IMR-90 (cell line): ENCODE measurements around the gene SELENOM. TPM values are rescaled to one million over a fixed set of nuclear protein-coding genes. Genes with fewer than 3 reads are reported as not detected.

Source experiments
- ATAC-seq: fragments of 200-7000 bp; cut with Tn5 transposase; 2 replicates; pipeline ENCODE4 v1.9.1; 2020; ENCODE audit warnings: low read depth, mild to moderate bottlenecking, moderate library complexity
- BruUV-seq: library from RNA; stranded (reverse); fragments of 400-500 nt; replicated peaks from 2 replicates; lab custom pipeline; 2021; lab: Mats Ljungman, UMichigan
- CTCF ChIA-PET: fragments of 300-600 bp; formaldehyde crosslinking; extraction: SDS; loops from one replicate; lab custom pipeline; 2021; ENCODE audit warnings: antibody characterized with exemption; lab: Yijun Ruan, JAX
- POLR2A ChIA-PET: fragments of 300-600 bp; sonication (Branson Sonifier 250); formaldehyde crosslinking; loops from one replicate; lab custom pipeline; 2022; ENCODE audit warnings: antibody characterized with exemption; ENCODE audit not compliant: unreplicated experiment; lab: Charles Lee
- DNase-seq: peaks from one replicate; pipeline ENCODE4 v3.0.0; 2013
- H2AFZ ChIP-seq: replicated peaks from 2 replicates; pipeline ENCODE3; 2013; ENCODE audit warnings: low read length, mild to moderate bottlenecking; ENCODE audit not compliant: poor library complexity
- H2AK5ac ChIP-seq: 2 replicates; pipeline ENCODE4 v1.6.1; 2013; ENCODE audit warnings: low read depth, low read length, inconsistent platforms
- H2AK9ac ChIP-seq: replicated peaks from 2 replicates; pipeline ENCODE3; 2013; ENCODE audit warnings: mild to moderate bottlenecking, low read depth, low read length, moderate library complexity; ENCODE audit not compliant: poor library complexity
- H2BK120ac ChIP-seq: 2 replicates; pipeline ENCODE4 v1.6.1; 2013; ENCODE audit warnings: low read depth, low read length, inconsistent platforms
- H2BK15ac ChIP-seq: 3 replicates; pipeline ENCODE4 v1.6.1; 2013; ENCODE audit warnings: low read depth, low read length, inconsistent platforms
- H2BK20ac ChIP-seq: 2 replicates; pipeline ENCODE4 v1.6.1; 2013; ENCODE audit warnings: low read depth, mild to moderate bottlenecking, inconsistent platforms, low read length, moderate library complexity
- H2BK5ac ChIP-seq: 2 replicates; pipeline ENCODE4 v1.6.1; 2013; ENCODE audit warnings: mild to moderate bottlenecking, low read depth, low read length, inconsistent platforms; ENCODE audit not compliant: poor library complexity, severe bottlenecking
- H3K14ac ChIP-seq: replicated peaks from 2 replicates; pipeline ENCODE4 v1.6.1; 2013; ENCODE audit warnings: low read depth, low read length, inconsistent platforms
- H3K18ac ChIP-seq: 2 replicates; pipeline ENCODE4 v1.6.1; 2013; ENCODE audit warnings: low read depth, low read length, control low read depth
- H3K23ac ChIP-seq: 2 replicates; pipeline ENCODE4 v1.6.1; 2013; ENCODE audit warnings: low read depth, low read length, inconsistent platforms
- H3K27ac ChIP-seq: 2 replicates; pipeline ENCODE4 v1.5.1; 2013; ENCODE audit warnings: mild to moderate bottlenecking, control low read depth, low read length; ENCODE audit not compliant: insufficient read depth
- H3K27me3 ChIP-seq: 2 replicates; pipeline ENCODE4 v1.6.1; 2013; ENCODE audit warnings: low read length; ENCODE audit not compliant: control insufficient read depth, insufficient read depth
- H3K36me3 ChIP-seq: 2 replicates; pipeline ENCODE4 v1.6.1; 2013; ENCODE audit warnings: low read length, mixed read lengths; ENCODE audit not compliant: control insufficient read depth, insufficient read depth
- H3K4ac ChIP-seq: 2 replicates; pipeline ENCODE4 v1.6.1; 2013; ENCODE audit warnings: low read depth, low read length, inconsistent platforms
- H3K4me1 ChIP-seq: 2 replicates; pipeline ENCODE4 v1.6.1; 2013; ENCODE audit warnings: low read length, mixed read lengths; ENCODE audit not compliant: control insufficient read depth, insufficient read depth
- H3K4me2 ChIP-seq: 2 replicates; pipeline ENCODE4 v1.6.1; 2013; ENCODE audit warnings: low read depth, mild to moderate bottlenecking, control low read depth, low read length, moderate library complexity
- H3K4me3 ChIP-seq: 2 replicates; pipeline ENCODE4 v1.5.1; 2013; ENCODE audit warnings: low read depth, mild to moderate bottlenecking, control low read depth, low read length, moderate library complexity; ENCODE audit not compliant: insufficient read depth
- H3K56ac ChIP-seq: 2 replicates; pipeline ENCODE4 v1.6.1; 2013; ENCODE audit warnings: low read length, inconsistent platforms; ENCODE audit not compliant: insufficient read depth; ENCODE audit errors: extremely low read depth
- H3K79me1 ChIP-seq, 2 experiments: 2 replicates each; pipeline ENCODE4 v1.6.1; 2013; ENCODE audit warnings: low read length in 2 of 2, inconsistent platforms in 1 of 2, low read depth in 1 of 2
- H3K9ac ChIP-seq: 2 replicates; pipeline ENCODE4 v1.6.1; 2013; ENCODE audit warnings: low read depth, low read length, control low read depth
- H3K9me1 ChIP-seq: 2 replicates; pipeline ENCODE4 v1.6.1; 2013; ENCODE audit warnings: low read length, inconsistent platforms; ENCODE audit not compliant: insufficient read depth
- H3K9me3 ChIP-seq: 2 replicates; pipeline ENCODE4 v1.6.1; 2013; ENCODE audit warnings: low read length; ENCODE audit not compliant: control insufficient read depth, insufficient read depth
- H4K20me1 ChIP-seq: 2 replicates; pipeline ENCODE4 v1.6.1; 2013; ENCODE audit warnings: low read length, inconsistent platforms; ENCODE audit not compliant: insufficient read depth
- H4K5ac ChIP-seq: 2 replicates; pipeline ENCODE4 v1.6.1; 2013; ENCODE audit warnings: mild to moderate bottlenecking, low read depth, low read length, control low read depth
- H4K8ac ChIP-seq, 2 experiments: 2 replicates each; pipeline ENCODE4 v1.6.1; 2013; ENCODE audit warnings: low read depth in 2 of 2, low read length in 2 of 2, control low read depth in 1 of 2, inconsistent platforms in 1 of 2
- H4K91ac ChIP-seq: 2 replicates; pipeline ENCODE4 v1.6.1; 2013; ENCODE audit warnings: low read depth, low read length, inconsistent platforms; ENCODE audit not compliant: insufficient read depth
- CEBPB ChIP-seq: IDR thresholded peaks from 2 replicates; pipeline ENCODE4 v1.6.1; 2012; ENCODE audit warnings: low read depth, low read length, improper control_type of control experiment
- CHD1 ChIP-seq: IDR thresholded peaks from 2 replicates; pipeline ENCODE4 v1.6.1; 2012; ENCODE audit warnings: low read depth, low read length, improper control_type of control experiment
- CTCF ChIP-seq: conservative IDR thresholded peaks from 2 replicates; pipeline ENCODE4 v1.5.1; 2012; ENCODE audit warnings: mild to moderate bottlenecking, low read depth, low read length, improper control_type of control experiment
- MAZ ChIP-seq: IDR thresholded peaks from 2 replicates; pipeline ENCODE4 v1.6.1; 2012; ENCODE audit warnings: low read depth, mild to moderate bottlenecking, low read length, improper control_type of control experiment, moderate library complexity, borderline replicate concordance
- NFE2L2 ChIP-seq: fragments of 150-350 bp; IDR thresholded peaks from 2 replicates; pipeline ENCODE4 v1.6.1; 2016; ENCODE audit warnings: low read depth, mild to moderate bottlenecking, low read length
- RAD21 ChIP-seq: IDR thresholded peaks from 2 replicates; pipeline ENCODE4 v1.6.1; 2012; ENCODE audit warnings: low read length, improper control_type of control experiment
- WGBS, 2 experiments: methylation state at CpG; one replicate each; pipeline versions ENCODE4 v1.1.5 to v1.1.7; 2013; ENCODE audit warnings: missing lambda C conversion rate in 2 of 2; ENCODE audit not compliant: insufficient read length in 1 of 2; ENCODE audit errors: extremely low coverage in 2 of 2; 5-methylcytosine and 5-hydroxymethylcytosine counted together
- dilution Hi-C: fragments of 300-500 bp; cut with HindIII; formaldehyde crosslinking; loops from one replicate; pipeline ENCODE4 v1.14.3; 2018; ENCODE audit warnings: low sequenced_read_pairs; ENCODE audit not compliant: unreplicated experiment
- in situ Hi-C: fragments of 300-500 bp; cut with MboI; formaldehyde crosslinking; loops from 3 replicates; pipeline ENCODE4 v1.14.3; 2019; ENCODE audit warnings: low sequenced_read_pairs, inconsistent platforms, mixed read lengths
- intact Hi-C: fragments of 100-400 bp; cut with micrococcal nuclease; formaldehyde crosslinking; loops from 2 replicates; pipeline ENCODE4 v1.10.0; 2022
- polyA plus RNA-seq, 3 experiments: library from polyadenylated mRNA; depleted of rRNA; stranded (reverse); fragments of >200 nt; gene quantifications; 2 replicates each; pipeline ENCODE4 v1.2.3, GENCODE V29; 2012; ENCODE audit warnings: low replicate concordance in 1 of 3
- total RNA-seq: library from RNA; depleted of rRNA; stranded (reverse); fragments of >200 nt; gene quantifications from 2 replicates; pipeline ENCODE4 v1.2.3, GENCODE V29; 2012

SELENOM gene
- total and polyA plus RNA-seq, 2 of the 4 experiments (the other 2 are of a cell fraction): 46.2 to 270 TPM

GRCh38 chr22:31093086-31093850 lies 14.1 kb downstream of the SELENOM start:
- Histone ChIP-seq H2BK15ac (no peak overlapping the region), H3K18ac (no peak overlapping the region), H3K4me1 (peaks cover 2% of the 10 kb centered on the region; the same call in 1 of the 2 replicates), H2AK9ac (peak overlapping the region; percentile 65), H3K27me3 (no peaks in the 10 kb centered on the region), H3K4me3 (no peak overlapping the region), H4K91ac (no peak overlapping the region), H3K79me1 (peaks cover 24 to 53% of the 10 kb centered on the region in 2 experiments), H2AK5ac (no peak overlapping the region), H4K5ac (no peak overlapping the region), H3K14ac (no peak overlapping the region), H3K9me3 (no peaks in the 10 kb centered on the region), H2BK20ac (no peak overlapping the region), H2AFZ (no peak overlapping the region), H3K4ac (no peak overlapping the region), H3K36me3 (peaks cover 86% of the 10 kb centered on the region), H2BK5ac (no peak overlapping the region), H4K20me1 (peaks cover 14% of the 10 kb centered on the region; the same call in 1 of the 2 replicates), H3K9me1 (no peaks in the 10 kb centered on the region; the same call in 1 of the 2 replicates), H3K27ac (no peak overlapping the region), H3K4me2 (no peak overlapping the region), H3K9ac (no peak overlapping the region), H3K23ac (no peak overlapping the region), H3K56ac (no peak overlapping the region), H2BK120ac (no peak overlapping the region), H4K8ac (no peak overlapping the region)
- ChIA-PET CTCF (no interaction called here), POLR2A (no interaction called here)
- in situ Hi-C loops: no loop called here
- BruUV-seq: no TSS peak
- WGBS, 2 experiments: 93% methylated on average over 16 of the region's 33 CpGs; no CpG with 5 or more reads in 1 of the 2 experiments
- DNase-seq (no peak), ATAC-seq (no peak)
- no peak for TF ChIP-seq MAZ
- no peak for TF ChIP-seq CTCF
- TF ChIP-seq CEBPB: no peak
- TF ChIP-seq RAD21: no peak
- TF ChIP-seq NFE2L2: no peak
- no peak for TF ChIP-seq CHD1
- dilution Hi-C loops: no loop called here
- intact Hi-C loops: no loop called here
